ENCODE data around the gene OTUD1.

- TF ChIP-seq CTCF (IDR thresholded peaks at IDR 0.05; ENCODE audit: poor library complexity, severe bottlenecking), result no peak
- TF ChIP-seq POLR2AphosphoS5 (IDR thresholded peaks at IDR 0.05), result no peak
These were observed 35.8 kb downstream of the OTUD1 start for GRCh38 chr10:23474626-23475025.

Measured in neural cell (in vitro differentiated cells).